GM13977 (cell line): ENCODE data around the gene GSE1.
A peak's percentile ranks its signal among the peaks of the same experiment; 100 is the strongest.

Experiments used
- DNase-seq: peaks from one replicate; pipeline ENCODE4 v3.0.0; 2012; ENCODE audit warnings: low spot score
- CTCF ChIP-seq: IDR thresholded peaks from 2 replicates; pipeline ENCODE4 v1.5.1; 2012; ENCODE audit warnings: mild to moderate bottlenecking, control low read depth; ENCODE audit not compliant: insufficient read depth; ENCODE audit errors: extremely low read depth, missing control alignments
- in situ Hi-C: fragments of 300-500 bp; cut with MboI; formaldehyde crosslinking; loops from one replicate; pipeline ENCODE4 v1.12.0; 2022; ENCODE audit warnings: low sequenced_read_pairs, low pct_unique_long_range_greater_than_20kb, mixed read lengths, inconsistent platforms; ENCODE audit not compliant: unreplicated experiment

Gene GSE1

GRCh38 chr16:85631230-85631629 is 18.1 kb downstream of the GSE1 start:
- DNase-seq = no peak
- TF ChIP-seq CTCF = no peak
- in situ Hi-C loops = no loop called here

DNA sequence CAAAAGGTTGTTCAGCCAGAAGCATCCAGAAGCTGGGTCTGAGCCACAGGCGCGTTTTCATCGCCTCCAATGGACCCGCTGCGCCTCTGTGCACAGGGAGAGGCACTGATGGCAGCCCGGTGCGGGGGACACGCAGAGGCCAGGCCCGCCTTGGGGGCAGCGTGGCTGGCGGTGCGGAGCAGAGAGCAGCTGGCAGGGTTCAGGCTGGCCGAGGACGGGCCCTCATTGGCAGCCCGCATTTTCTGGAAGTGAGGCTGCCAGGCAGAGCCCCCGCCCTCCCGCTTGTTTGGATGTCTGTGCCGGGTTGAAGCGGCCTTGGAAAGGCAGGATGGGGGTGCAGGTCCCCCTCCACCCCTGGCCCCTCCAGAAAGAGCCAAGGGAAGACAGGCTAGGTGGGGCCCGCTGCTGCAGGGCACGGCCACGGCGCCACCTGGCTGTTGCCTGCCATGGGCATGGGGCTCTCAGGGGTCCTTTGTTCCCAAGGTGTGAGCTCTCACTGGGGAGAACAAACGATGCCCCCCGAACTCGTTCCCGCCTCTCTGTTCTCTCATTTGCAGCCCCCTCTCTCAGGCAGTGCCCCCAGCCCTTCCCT is 18.8 kb downstream of the GSE1 start:
- no peak for DNase-seq
- peak; percentile 11 for TF ChIP-seq CTCF
- in situ Hi-C loops = no loop called here

DNA sequence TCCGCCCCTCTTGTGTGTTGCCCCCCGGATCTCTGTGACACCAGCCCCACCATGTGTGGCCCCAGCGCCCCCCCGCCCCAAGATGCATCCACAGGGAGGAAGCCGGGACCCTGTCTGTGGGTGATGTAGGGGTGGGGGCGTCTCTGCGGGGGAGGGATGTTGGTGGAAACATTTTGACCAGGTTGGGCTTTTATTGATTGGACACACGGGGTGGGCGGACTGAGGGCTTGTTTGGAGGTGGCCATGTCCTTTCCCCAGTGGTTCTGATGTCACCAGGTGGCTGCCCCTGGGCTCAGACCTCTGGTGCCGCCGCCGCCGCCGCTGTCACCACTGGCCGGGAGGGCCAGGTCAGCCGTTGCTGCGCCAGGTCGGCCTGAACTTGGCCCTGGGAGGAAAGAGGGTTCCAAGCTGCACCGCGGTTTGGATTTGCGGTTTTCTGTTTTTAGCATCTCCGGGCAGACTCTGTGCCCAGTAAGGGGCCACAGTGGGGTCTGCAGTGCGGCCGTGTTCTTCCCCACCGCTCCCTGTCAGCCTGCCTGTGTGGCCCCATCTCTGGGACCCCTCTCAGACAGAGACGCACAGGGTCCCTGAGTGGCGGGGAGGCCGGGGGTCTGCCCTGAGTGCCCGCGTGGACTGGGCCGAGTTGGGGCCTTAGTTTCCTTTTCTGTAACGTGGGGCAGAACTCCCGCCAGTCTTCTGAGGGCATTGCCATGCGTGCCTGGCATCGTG is 19.8 kb downstream of the GSE1 start:
- in situ Hi-C loops = no loop called here
- TF ChIP-seq CTCF = no peak
- no peak for DNase-seq

DNA sequence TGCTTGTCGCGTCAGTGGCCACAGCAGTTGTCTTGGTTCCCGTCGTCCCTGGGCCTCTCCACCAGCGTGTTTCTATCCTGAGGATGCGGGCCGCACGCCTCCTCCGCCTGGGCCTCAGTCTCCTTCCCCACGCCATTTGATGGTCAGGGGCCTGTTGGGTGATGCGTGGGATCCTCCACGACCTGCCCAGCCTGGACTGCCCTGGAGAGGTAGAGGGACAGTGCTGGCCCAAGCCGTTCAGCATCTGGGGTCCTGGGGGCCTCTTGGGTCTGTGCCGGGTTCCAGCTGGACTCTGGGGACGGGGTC is 20.3 kb downstream of the GSE1 start:
- no peak for DNase-seq
- no peak for TF ChIP-seq CTCF
- in situ Hi-C loops = no loop called here

DNA sequence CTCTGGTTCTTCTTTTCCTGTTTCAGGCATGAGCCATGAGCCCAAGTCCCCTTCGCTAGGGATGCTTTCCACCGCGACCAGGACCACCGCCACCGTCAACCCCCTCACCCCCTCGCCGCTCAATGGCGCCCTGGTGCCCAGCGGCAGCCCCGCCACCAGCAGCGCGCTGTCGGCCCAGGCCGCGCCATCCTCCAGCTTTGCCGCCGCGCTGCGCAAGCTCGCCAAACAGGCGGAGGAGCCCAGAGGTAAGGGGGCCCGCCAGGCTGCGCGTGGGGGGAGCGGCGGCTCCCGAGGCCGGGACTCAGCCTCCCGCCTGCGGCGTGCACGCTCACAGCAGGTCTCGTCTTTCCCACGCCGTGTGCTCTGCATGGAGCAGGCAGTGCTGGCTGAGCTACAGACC is 20.8 kb downstream of the GSE1 start:
- TF ChIP-seq CTCF = no peak
- in situ Hi-C loops = no loop called here
- no peak for DNase-seq

DNA sequence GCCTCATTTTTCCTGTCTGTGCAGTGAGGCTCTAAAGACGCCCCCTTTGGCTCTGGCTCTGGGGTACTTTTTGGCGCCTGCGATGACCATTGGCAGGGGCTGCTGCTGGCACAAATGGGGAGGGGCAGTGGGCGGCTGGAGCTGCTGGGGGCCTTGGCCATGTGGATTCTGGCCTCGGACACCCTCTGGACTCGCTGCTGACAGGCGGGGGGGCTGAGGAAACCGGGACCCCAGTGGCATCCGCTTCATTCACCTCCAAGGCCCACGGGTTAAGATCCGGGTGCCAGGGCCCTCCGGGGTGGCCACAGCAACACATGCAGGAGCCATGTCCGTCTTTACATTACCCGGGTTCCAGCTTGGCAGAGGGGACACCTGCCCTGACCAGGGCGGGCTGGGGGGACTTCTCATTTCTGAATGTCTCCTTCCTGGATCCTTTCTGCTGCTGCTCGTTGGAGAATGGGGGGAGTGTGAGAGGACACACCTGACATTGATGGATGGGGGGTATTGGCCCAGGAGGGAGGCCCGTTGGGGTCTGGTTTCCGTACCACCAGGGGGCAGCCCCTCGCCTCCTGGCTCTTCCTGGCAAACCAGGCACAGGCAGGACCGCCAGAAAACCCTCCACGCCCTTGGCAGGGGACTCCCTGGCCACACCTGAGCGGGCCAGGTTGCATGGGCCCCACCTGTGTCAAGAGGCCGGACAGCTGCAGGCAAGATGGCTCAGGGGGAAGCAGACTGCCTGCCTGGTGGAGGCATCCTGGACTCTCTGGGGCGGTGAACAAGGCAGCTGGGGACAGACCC is 21.8 kb downstream of the GSE1 start:
- in situ Hi-C loops = no loop called here
- DNase-seq = no peak
- TF ChIP-seq CTCF = no peak
